Measurements from ENCODE around the gene BCL10. TPM values are rescaled to one million over a fixed set of nuclear protein-coding genes. Genes with fewer than 3 reads are reported as not detected.
A peak's percentile ranks its signal among the peaks of the same experiment; 100 is the strongest.

Gene BCL10
- total RNA-seq, 1 experiment from 2014 or later = 24.2 TPM

DNA sequence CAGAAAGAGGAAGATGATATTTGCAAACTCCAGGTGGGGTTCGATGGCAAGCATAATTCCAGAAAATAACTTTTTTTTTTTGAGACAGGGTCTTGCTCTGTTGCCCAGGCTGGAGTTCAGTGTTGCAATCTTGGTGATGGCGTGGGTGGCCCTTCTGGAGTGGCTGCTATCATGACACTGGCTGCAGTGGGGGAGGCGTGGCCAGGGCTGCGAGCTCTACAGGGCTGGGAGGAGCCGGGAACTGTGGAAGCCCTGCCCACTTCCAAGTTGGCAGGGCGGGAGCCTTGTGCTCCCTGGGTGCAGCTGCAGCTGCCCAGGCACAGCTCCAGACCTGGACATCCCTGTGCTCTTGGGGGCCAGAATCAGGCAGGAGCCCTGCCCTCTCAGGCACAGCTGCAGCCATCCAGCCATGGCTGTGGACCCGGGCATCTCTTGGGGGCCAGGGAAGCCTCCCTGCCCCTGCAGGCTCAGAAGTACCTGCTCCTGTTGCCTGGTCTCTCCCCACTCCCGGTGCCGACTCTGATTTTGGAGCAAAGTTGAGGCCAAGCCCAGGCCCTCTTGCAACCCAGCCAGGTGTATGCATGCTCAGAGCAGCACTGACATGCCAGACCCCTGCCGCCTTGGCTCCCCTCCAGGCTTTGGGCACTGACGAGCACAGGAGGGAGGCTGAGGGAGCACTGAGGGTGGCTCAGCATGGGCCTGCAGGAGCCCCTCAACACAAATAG, 7.2 kb upstream of the BCL10 start:
- Mint-ChIP-seq H3K4me3 (no peak overlapping the region), H3K27me3 (ENCODE audit: low read depth) (no peaks in the 10 kb centered on the region), H3K36me3 (no peaks in the 10 kb centered on the region), H3K9me3 (no peaks in the 10 kb centered on the region), H3K4me1 (peaks cover 28% of the 10 kb centered on the region), H3K27ac (no peak overlapping the region)
- ChIA-PET POLR2A (no interaction called here), CTCF (interaction anchor here (0.6 to 1.6 kb wide), 13 partner anchors 10 to 1040 kb away, joined by 3 to 6 read pairs (median 3); partner anchors contain the start of gene C1orf52)
- ATAC-seq (peak; percentile 70), DNase-seq (ENCODE audit: low spot score) (peak; percentile 39)
- TF ChIP-seq SMAD4 (CRISPR knock-in tag; IDR thresholded peaks at IDR 0.05) (no peak), SMAD3 (CRISPR knock-in tag; IDR thresholded peaks at IDR 0.05; ENCODE audit: borderline replicate concordance) (no peak), ZNF121 (CRISPR knock-in tag; IDR thresholded peaks at IDR 0.05) (peak; percentile 90)

DNA sequence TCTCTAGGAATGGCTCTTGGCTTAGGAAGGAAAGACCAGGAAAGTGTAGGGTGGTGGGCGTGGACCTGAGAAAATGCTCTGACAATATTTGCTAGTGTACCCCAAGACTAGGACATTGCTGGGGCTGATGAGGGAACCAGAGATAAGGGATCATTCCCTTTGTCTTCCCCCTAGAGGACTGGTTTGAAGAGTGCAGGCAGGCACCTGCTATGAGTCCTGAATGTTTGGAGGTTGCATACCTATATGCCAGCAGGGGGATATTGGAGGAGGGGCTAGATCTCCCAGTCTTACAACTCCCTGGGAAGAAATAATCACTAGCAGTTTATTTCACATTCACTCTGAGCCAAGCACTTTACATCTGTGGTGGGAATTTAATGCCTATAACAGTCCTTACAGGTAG, 6.0 kb upstream of the BCL10 start:
- Mint-ChIP-seq H3K4me3 (no peak overlapping the region), H3K4me1 (peaks cover 28% of the 10 kb centered on the region), H3K36me3 (no peaks in the 10 kb centered on the region), H3K27me3 (ENCODE audit: low read depth) (no peaks in the 10 kb centered on the region), H3K9me3 (no peaks in the 10 kb centered on the region), H3K27ac (no peak overlapping the region)
- peak; percentile 38 for DNase-seq (ENCODE audit: low spot score)
- ChIA-PET POLR2A (no interaction called here), CTCF (interaction anchor here (0.5 to 2.2 kb wide), 4 partner anchors 23 to 780 kb away, joined by 3 to 11 read pairs (median 5); partner anchors contain the start of gene C1orf52)
- TF ChIP-seq, protein P1, sequence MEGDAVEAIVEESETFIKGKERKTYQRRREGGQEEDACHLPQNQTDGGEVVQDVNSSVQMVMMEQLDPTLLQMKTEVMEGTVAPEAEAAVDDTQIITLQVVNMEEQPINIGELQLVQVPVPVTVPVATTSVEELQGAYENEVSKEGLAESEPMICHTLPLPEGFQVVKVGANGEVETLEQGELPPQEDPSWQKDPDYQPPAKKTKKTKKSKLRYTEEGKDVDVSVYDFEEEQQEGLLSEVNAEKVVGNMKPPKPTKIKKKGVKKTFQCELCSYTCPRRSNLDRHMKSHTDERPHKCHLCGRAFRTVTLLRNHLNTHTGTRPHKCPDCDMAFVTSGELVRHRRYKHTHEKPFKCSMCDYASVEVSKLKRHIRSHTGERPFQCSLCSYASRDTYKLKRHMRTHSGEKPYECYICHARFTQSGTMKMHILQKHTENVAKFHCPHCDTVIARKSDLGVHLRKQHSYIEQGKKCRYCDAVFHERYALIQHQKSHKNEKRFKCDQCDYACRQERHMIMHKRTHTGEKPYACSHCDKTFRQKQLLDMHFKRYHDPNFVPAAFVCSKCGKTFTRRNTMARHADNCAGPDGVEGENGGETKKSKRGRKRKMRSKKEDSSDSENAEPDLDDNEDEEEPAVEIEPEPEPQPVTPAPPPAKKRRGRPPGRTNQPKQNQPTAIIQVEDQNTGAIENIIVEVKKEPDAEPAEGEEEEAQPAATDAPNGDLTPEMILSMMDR (IDR thresholded peaks at IDR 0.05) = peak; percentile 19; the same call in 1 of the 2 replicates
- no peak for TF ChIP-seq HMGA2 (CRISPR knock-in tag; IDR thresholded peaks at IDR 0.05)
- TF ChIP-seq ZNF423 (CRISPR knock-in tag; IDR thresholded peaks at IDR 0.05) = no peak
- ATAC-seq = peak; percentile 97

DNA sequence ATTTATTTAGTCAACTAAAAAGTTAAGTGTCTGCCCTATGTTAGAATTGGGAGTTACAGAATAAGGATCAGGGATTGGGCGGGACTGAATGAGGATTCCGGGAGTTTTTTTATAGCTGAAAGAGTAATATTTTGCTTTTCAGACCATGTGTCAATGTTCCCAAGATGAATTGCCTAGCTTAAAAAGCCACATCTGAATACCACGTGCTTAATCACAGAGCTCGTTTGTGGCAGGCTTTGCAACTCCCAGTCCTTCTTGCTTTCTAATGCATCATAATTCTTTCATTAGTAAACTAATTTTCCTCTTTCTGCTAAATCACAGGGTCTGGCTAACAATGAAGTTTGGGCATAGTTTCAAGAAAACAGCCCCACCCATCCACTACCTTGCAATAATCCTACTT, 4.2 kb upstream of the BCL10 start:
- H3K4me1 Mint-ChIP-seq = peaks cover 32% of the 10 kb centered on the region
- CTCF ChIA-PET = interaction anchor here (2.2 kb wide), 1 partner anchor 21 kb away, joined by 11 read pairs; the partner anchor contains the start of gene C1orf52
- POLR2A ChIA-PET = no interaction called here
- TF ChIP-seq, protein P2, sequence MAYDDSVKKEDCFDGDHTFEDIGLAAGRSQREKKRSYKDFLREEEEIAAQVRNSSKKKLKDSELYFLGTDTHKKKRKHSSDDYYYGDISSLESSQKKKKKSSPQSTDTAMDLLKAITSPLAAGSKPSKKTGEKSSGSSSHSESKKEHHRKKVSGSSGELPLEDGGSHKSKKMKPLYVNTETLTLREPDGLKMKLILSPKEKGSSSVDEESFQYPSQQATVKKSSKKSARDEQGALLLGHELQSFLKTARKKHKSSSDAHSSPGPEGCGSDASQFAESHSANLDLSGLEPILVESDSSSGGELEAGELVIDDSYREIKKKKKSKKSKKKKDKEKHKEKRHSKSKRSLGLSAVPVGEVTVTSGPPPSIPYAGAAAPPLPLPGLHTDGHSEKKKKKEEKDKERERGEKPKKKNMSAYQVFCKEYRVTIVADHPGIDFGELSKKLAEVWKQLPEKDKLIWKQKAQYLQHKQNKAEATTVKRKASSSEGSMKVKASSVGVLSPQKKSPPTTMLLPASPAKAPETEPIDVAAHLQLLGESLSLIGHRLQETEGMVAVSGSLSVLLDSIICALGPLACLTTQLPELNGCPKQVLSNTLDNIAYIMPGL (CRISPR knock-in tag; IDR thresholded peaks at IDR 0.05) = no peak
- TF ChIP-seq, protein P3, sequence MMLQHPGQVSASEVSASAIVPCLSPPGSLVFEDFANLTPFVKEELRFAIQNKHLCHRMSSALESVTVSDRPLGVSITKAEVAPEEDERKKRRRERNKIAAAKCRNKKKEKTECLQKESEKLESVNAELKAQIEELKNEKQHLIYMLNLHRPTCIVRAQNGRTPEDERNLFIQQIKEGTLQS (CRISPR knock-in tag; conservative IDR thresholded peaks at IDR 0.05) = no peak
- no peak for TF ChIP-seq EMX1 (CRISPR knock-in tag; IDR thresholded peaks at IDR 0.05)
- TF ChIP-seq, protein P4, sequence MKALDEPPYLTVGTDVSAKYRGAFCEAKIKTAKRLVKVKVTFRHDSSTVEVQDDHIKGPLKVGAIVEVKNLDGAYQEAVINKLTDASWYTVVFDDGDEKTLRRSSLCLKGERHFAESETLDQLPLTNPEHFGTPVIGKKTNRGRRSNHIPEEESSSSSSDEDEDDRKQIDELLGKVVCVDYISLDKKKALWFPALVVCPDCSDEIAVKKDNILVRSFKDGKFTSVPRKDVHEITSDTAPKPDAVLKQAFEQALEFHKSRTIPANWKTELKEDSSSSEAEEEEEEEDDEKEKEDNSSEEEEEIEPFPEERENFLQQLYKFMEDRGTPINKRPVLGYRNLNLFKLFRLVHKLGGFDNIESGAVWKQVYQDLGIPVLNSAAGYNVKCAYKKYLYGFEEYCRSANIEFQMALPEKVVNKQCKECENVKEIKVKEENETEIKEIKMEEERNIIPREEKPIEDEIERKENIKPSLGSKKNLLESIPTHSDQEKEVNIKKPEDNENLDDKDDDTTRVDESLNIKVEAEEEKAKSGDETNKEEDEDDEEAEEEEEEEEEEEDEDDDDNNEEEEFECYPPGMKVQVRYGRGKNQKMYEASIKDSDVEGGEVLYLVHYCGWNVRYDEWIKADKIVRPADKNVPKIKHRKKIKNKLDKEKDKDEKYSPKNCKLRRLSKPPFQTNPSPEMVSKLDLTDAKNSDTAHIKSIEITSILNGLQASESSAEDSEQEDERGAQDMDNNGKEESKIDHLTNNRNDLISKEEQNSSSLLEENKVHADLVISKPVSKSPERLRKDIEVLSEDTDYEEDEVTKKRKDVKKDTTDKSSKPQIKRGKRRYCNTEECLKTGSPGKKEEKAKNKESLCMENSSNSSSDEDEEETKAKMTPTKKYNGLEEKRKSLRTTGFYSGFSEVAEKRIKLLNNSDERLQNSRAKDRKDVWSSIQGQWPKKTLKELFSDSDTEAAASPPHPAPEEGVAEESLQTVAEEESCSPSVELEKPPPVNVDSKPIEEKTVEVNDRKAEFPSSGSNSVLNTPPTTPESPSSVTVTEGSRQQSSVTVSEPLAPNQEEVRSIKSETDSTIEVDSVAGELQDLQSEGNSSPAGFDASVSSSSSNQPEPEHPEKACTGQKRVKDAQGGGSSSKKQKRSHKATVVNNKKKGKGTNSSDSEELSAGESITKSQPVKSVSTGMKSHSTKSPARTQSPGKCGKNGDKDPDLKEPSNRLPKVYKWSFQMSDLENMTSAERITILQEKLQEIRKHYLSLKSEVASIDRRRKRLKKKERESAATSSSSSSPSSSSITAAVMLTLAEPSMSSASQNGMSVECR (CRISPR knock-in tag; IDR thresholded peaks at IDR 0.05; ENCODE audit: borderline replicate concordance) = no peak
- no peak for TF ChIP-seq SP1 (CRISPR knock-in tag; conservative IDR thresholded peaks at IDR 0.05)
- TF ChIP-seq OVOL2 (CRISPR knock-in tag; IDR thresholded peaks at IDR 0.05; ENCODE audit: borderline replicate concordance) = no peak
- TF ChIP-seq, protein P5, sequence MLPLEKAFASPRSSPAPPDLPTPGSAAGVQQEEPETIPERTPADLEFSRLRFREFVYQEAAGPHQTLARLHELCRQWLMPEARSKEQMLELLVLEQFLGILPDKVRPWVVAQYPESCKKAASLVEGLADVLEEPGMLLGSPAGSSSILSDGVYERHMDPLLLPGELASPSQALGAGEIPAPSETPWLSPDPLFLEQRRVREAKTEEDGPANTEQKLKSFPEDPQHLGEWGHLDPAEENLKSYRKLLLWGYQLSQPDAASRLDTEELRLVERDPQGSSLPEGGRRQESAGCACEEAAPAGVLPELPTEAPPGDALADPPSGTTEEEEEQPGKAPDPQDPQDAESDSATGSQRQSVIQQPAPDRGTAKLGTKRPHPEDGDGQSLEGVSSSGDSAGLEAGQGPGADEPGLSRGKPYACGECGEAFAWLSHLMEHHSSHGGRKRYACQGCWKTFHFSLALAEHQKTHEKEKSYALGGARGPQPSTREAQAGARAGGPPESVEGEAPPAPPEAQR (CRISPR knock-in tag; IDR thresholded peaks at IDR 0.05) = no peak
- no peak for TF ChIP-seq ZNF396 (CRISPR knock-in tag; IDR thresholded peaks at IDR 0.05; ENCODE audit: borderline replicate concordance)
- no peak for TF ChIP-seq NR2C2 (CRISPR knock-in tag; IDR thresholded peaks at IDR 0.05)
- TF ChIP-seq ZNF263 (CRISPR knock-in tag; IDR thresholded peaks at IDR 0.05; ENCODE audit: low read depth) = no peak
- no peak for TF ChIP-seq CREB1 (CRISPR knock-in tag; IDR thresholded peaks at IDR 0.05)
- TF ChIP-seq, protein P6, sequence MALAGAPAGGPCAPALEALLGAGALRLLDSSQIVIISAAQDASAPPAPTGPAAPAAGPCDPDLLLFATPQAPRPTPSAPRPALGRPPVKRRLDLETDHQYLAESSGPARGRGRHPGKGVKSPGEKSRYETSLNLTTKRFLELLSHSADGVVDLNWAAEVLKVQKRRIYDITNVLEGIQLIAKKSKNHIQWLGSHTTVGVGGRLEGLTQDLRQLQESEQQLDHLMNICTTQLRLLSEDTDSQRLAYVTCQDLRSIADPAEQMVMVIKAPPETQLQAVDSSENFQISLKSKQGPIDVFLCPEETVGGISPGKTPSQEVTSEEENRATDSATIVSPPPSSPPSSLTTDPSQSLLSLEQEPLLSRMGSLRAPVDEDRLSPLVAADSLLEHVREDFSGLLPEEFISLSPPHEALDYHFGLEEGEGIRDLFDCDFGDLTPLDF (CRISPR knock-in tag; IDR thresholded peaks at IDR 0.05) = no peak

More for the DNA sequence above, 4.2 kb upstream of the BCL10 start:
- H3K27ac Mint-ChIP-seq = no peak overlapping the region
- H3K4me3 Mint-ChIP-seq = no peak overlapping the region
- DNase-seq (ENCODE audit: low spot score) (no peak), ATAC-seq (no peak)
- H3K9me3 Mint-ChIP-seq = no peaks in the 10 kb centered on the region
- H3K36me3 Mint-ChIP-seq = no peaks in the 10 kb centered on the region
- H3K27me3 Mint-ChIP-seq (ENCODE audit: low read depth) = no peaks in the 10 kb centered on the region

Data from WTC11 (cell line).